ENCODE data around the gene SUSD6.

SUSD6 gene, protein sequence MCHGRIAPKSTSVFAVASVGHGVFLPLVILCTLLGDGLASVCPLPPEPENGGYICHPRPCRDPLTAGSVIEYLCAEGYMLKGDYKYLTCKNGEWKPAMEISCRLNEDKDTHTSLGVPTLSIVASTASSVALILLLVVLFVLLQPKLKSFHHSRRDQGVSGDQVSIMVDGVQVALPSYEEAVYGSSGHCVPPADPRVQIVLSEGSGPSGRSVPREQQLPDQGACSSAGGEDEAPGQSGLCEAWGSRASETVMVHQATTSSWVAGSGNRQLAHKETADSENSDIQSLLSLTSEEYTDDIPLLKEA

DNA sequence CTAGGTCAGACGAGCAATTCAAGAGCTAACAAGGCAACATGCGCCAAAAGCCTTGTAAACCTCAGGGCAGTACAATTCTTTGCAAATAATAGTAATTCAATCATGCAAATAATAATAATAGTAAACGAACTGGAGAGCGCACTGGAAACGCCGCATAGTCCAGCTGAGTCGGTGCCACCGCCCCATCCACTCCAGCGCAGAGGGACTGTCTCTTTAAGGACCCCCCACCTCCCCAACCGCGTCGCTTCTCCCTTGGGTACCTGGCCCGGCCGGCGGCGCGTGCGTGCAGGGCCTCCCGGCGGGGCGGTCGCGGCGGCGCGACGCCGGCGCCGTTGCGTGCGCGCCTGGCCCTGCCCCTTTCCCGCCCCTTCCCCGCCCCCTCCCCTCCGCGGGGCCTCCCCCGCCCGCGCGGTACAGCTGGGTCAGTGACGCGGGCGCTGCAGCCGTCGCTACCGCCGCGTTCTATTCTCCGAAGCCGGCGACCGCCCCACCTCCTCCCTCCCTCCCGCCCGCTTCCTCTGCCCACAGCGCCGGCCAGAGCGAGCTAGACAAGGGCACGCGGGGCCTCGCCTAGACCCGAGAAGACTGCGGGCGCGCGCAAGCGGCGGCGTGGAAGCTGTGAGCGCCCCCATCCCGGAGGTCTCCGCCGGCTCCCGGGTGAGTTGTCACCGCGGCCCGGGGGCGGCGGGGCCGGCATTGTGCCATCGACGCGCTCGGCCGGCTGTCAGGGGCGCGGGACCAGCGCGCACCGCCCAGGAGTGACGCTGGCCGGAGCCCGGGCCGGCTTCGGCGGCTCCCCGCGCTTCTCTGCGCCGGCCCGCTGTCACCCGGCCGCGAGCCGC lies at the start of gene SUSD6:
TSS of gene SUSD6 (plus strand) at position 425 of the 842 bp plus-strand sequence. CDS start 46,997 bp downstream, outside the sequence.
- peak within 1 kb of the TSS; percentile 82 to 92 for H3K4me3 ChIP-seq (replicated peaks in 1 of 2; ENCODE audit: low read depth in 2 of 2, low read length in 2 of 2)
- peak; percentile 84 to 94 for DNase-seq (ENCODE audit: low read depth in 2 of 2)
- TF ChIP-seq, protein P1, sequence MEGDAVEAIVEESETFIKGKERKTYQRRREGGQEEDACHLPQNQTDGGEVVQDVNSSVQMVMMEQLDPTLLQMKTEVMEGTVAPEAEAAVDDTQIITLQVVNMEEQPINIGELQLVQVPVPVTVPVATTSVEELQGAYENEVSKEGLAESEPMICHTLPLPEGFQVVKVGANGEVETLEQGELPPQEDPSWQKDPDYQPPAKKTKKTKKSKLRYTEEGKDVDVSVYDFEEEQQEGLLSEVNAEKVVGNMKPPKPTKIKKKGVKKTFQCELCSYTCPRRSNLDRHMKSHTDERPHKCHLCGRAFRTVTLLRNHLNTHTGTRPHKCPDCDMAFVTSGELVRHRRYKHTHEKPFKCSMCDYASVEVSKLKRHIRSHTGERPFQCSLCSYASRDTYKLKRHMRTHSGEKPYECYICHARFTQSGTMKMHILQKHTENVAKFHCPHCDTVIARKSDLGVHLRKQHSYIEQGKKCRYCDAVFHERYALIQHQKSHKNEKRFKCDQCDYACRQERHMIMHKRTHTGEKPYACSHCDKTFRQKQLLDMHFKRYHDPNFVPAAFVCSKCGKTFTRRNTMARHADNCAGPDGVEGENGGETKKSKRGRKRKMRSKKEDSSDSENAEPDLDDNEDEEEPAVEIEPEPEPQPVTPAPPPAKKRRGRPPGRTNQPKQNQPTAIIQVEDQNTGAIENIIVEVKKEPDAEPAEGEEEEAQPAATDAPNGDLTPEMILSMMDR (IDR thresholded peaks at IDR 0.05; ENCODE audit: low read depth, low read length), result no peak

DNA sequence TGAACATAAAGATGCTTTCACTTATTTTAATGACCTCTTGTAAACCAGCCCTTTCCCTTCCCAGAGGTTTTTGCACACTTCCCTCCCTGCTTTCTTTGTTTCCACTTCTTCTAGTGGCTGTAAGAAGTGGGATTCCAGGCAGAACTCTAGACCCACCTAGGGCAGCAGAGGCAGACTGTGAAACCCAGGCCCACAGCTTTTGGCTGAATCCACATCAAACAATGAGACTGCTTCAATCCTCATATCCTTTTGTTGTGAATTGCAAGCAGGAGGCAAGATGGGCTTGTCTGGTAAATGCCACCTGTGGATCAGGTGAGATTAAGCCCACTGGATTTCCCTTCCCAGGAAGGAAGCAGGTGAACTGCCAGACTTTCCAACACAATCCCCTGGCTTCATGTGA lies 49.5 kb upstream of the SUSD6 start:
- no peak overlapping the region for H3K4me3 ChIP-seq (replicated peaks in 1 of 2; ENCODE audit: low read depth in 2 of 2, low read length in 2 of 2)
- no peak for DNase-seq (ENCODE audit: low read depth in 2 of 2)
- TF ChIP-seq, protein P1 (IDR thresholded peaks at IDR 0.05; ENCODE audit: low read depth, low read length), result no peak

DNA sequence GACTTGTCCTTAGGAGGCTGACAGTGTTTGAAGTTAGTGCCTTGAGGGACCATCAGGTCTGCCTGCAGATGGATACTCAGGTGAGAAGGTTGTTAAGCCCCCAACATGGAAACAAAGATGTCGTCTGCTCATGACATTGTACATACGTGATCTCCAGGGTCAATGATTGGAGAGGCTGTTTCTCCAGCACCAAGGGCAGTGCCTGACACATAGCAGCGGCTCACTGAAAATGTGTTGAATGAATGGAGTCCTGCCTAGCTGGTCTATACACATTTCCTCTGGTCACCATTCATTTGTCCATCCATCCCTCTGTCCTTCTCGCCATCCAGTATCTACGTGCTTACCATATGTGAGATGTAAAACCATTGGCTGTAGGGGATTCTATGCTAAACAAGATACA lies 43.8 kb upstream of the SUSD6 start:
- TF ChIP-seq, protein P1 (IDR thresholded peaks at IDR 0.05; ENCODE audit: low read depth, low read length), result no peak
- no peak for DNase-seq (ENCODE audit: low read depth in 2 of 2)

DNA sequence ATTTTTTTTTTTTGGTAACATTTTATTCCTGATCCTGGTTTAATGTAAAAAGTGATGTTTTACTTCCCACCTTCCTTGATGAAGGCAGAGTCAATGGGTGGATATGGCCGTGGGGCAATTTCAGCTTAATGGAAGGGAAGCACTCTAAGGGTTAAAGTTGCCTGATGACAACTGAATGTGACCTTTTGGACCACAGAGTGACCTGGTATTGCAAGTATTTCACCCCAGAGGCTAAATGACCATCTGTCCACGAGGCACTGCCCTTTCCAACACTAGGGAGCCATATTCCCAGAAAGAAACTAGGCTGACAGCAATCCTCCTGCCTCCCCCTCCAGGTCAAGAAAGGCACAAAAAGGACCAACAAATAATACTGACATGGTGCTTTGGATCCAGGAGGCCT lies 41.5 kb upstream of the SUSD6 start:
- TF ChIP-seq, protein P1 (IDR thresholded peaks at IDR 0.05; ENCODE audit: low read depth, low read length), result no peak
- no peak overlapping the region for H3K4me3 ChIP-seq (replicated peaks in 1 of 2; ENCODE audit: low read depth in 2 of 2, low read length in 2 of 2)
- DNase-seq (ENCODE audit: low read depth in 2 of 2), result no peak

More for the DNA sequence above, 43.8 kb upstream of the SUSD6 start:
- no peak overlapping the region for H3K4me3 ChIP-seq (replicated peaks in 1 of 2; ENCODE audit: low read depth in 2 of 2, low read length in 2 of 2)

DNA sequence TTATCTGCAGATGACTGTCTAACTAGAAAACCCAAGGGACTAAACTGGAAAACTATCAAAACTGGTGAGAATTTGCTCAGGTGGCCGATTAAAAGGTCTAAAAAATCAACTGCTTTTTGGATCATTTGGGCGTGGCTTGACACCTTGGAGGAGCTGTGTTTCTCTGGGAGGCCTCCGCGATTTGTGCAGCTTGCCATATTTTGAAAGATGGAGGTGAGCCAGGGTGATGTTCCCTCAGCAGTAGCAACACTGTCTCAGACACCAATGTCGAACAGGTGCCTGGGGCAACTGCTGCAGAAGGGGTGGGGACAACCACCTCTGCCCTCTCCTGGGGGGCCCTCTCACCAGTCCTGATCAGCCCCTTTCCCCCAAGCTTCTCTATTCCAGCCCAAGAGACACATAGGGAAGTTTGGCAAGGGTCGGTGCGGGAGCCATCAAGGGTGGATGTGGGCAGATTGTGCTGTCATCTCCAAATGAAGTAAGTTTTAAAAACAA lies 40.5 kb upstream of the SUSD6 start:
- TF ChIP-seq, protein P1 (IDR thresholded peaks at IDR 0.05; ENCODE audit: low read depth, low read length), result no peak
- no peak for DNase-seq (ENCODE audit: low read depth in 2 of 2)
- H3K4me3 ChIP-seq (replicated peaks in 1 of 2; ENCODE audit: low read depth in 2 of 2, low read length in 2 of 2), result no peak overlapping the region

DNA sequence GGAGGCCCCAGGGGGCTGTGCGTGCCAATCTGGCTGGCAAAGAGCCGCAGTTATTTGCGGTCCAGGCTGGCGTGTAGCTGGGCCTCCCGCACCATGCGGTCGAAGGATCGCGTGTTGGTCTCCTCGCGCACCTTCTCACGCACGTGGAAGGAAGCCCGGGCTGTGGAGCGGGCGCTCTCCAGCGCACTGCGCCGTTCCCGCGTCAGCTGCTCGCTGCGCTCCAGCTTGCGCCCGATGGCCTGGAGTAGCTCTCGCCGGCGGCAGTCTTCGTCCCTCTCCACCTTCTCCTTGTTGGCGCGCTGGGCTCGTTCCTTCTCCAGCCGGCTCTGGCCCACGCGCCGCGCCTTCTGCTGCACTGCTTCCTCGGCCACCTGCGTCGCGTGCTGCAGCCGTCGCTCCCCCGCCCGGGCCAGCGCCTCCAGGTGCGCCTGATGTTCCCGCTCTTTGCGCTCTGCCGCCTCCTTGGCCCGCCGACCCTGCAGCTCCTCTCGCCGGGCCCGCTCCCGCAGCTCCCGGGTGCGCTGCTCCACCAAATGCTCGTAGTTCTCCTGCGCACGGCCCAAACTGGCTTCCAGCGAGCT lies 39.9 kb upstream of the SUSD6 start:
- H3K4me3 ChIP-seq (replicated peaks in 1 of 2; ENCODE audit: low read depth in 2 of 2, low read length in 2 of 2), result peak overlapping the region in 1 of 2 donors; percentile 26
- TF ChIP-seq, protein P1 (IDR thresholded peaks at IDR 0.05; ENCODE audit: low read depth, low read length), result no peak
- DNase-seq (ENCODE audit: low read depth in 2 of 2), result peak in 1 of 2 donors; percentile 31
